ENCODE measurements around the gene KCNIP1.

The KCNIP1 gene

DNA sequence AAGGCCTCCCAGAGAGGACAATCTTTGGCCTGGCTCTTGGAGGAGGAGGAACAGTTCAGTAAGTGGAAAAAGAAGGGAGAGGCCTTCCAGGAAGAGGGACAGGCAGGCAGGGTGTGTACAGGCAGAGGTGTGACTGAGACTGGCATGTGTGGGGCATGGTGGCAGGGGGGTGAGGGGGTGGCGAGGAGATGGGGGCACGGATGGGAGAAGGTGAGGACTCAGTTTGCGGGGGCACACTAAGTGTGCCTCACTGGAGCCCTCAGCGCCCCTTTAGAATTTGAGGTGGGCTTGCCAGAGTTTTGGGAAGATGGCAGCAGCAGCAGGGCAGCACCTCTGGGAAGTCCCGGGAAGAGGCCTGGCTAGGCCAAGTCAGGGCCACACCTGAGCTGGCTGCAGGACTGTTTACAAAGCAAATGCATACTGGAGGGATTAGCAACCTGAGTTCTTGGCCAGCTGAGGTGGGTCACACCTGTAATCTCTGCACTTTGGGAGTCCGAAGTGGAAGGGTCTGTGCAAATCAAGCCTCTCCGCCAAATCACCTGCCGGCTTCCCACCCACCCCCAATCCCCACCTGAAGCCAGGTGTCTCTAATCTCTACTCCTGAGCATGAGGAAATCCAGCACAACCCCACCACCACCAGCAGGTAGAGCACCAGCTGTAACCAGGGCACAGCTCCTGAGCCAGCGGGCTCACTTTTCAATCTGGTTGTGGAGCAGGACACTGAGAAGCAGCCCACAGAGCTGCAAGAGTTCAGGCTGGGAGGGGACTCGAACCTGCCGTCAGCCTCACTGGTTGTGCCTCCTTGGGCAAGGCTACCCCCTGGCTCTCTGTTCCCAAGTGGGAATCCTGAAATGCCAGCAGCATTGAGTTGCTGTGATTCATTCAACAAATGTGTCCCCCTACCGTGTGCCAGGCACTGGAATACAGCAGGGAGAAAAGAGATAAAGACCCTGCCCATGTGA, 269.5 kb downstream of the KCNIP1 start:
- no peak overlapping the region for H3K27ac ChIP-seq
- H3K4me3 ChIP-seq = no peak overlapping the region
- TF ChIP-seq EZH2 (IDR thresholded peaks at IDR 0.05) (no peak), POLR2AphosphoS5 (IDR thresholded peaks at IDR 0.05; ENCODE audit: borderline replicate concordance, low read depth, low read length) (no peak), FOXP2 (optimal IDR thresholded peaks at IDR 0.05; ENCODE audit: control extremely low read depth, extremely low read length, insufficient read depth) (no peak)
- H3K9ac ChIP-seq (ENCODE audit: insufficient read length) = no peak overlapping the region
- H3K9me3 ChIP-seq (ENCODE audit: low read depth, low read length) = no peaks in the 10 kb centered on the region
- H3K36me3 ChIP-seq (ENCODE audit: insufficient read depth, low read length) = no peaks in the 10 kb centered on the region
- DNase-seq (ENCODE audit: low read depth, low spot score) = no peak

GRCh38 chr5:170774831-170775230, 271.0 kb downstream of the KCNIP1 start:
- no peak overlapping the region for H3K9ac ChIP-seq (ENCODE audit: insufficient read length)
- no peaks in the 10 kb centered on the region for H3K36me3 ChIP-seq (ENCODE audit: insufficient read depth, low read length)
- no peaks in the 10 kb centered on the region for H3K9me3 ChIP-seq (ENCODE audit: low read depth, low read length)
- no peak overlapping the region for H3K4me3 ChIP-seq
- no peak for DNase-seq (ENCODE audit: low read depth, low spot score)
- no peak for TF ChIP-seq EZH2 (IDR thresholded peaks at IDR 0.05)
- no peak overlapping the region for H3K27ac ChIP-seq

- DNase-seq (ENCODE audit: low read depth, low spot score) = no peak
- Histone ChIP-seq H3K9me3 (ENCODE audit: low read depth, low read length) (no peaks in the 10 kb centered on the region), H3K4me3 (no peak overlapping the region), H3K9ac (ENCODE audit: insufficient read length) (no peak overlapping the region), H3K36me3 (ENCODE audit: insufficient read depth, low read length) (no peaks in the 10 kb centered on the region), H3K27ac (no peak overlapping the region)
- TF ChIP-seq POLR2AphosphoS5 (IDR thresholded peaks at IDR 0.05; ENCODE audit: borderline replicate concordance, low read depth, low read length) (no peak), EZH2 (IDR thresholded peaks at IDR 0.05) (no peak), FOXP2 (optimal IDR thresholded peaks at IDR 0.05; ENCODE audit: control extremely low read depth, extremely low read length, insufficient read depth) (no peak)
These were observed 278.1 kb downstream of the KCNIP1 start for GRCh38 chr5:170781946-170782345.

DNA sequence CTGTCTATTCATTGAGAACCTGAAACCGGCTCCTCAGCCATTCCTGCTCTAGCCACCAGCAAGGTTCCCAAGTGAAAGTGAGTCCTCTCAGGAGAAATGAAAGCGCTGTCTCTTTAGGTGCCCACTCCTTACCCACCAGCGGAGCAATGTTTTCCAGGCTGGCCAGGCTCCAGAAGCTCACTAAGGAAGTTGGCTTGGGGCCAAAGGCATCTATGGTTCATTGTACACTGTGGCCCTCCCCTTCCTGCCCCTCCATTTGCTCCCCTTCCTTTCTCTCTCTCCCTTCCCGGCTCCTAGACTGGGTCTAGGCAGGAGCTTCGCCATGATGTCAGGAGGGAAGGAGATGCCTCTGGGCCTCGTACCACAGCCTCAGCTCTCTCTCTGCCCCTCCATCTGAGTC, 278.6 kb downstream of the KCNIP1 start:
- Histone ChIP-seq H3K36me3 (ENCODE audit: insufficient read depth, low read length) (no peaks in the 10 kb centered on the region), H3K9me3 (ENCODE audit: low read depth, low read length) (no peaks in the 10 kb centered on the region), H3K4me3 (no peak overlapping the region), H3K27ac (no peak overlapping the region), H3K9ac (ENCODE audit: insufficient read length) (no peak overlapping the region)
- DNase-seq (ENCODE audit: low read depth, low spot score) = no peak
- TF ChIP-seq POLR2AphosphoS5 (IDR thresholded peaks at IDR 0.05; ENCODE audit: borderline replicate concordance, low read depth, low read length) (no peak), EZH2 (IDR thresholded peaks at IDR 0.05) (no peak), FOXP2 (optimal IDR thresholded peaks at IDR 0.05; ENCODE audit: control extremely low read depth, extremely low read length, insufficient read depth) (no peak)

DNA sequence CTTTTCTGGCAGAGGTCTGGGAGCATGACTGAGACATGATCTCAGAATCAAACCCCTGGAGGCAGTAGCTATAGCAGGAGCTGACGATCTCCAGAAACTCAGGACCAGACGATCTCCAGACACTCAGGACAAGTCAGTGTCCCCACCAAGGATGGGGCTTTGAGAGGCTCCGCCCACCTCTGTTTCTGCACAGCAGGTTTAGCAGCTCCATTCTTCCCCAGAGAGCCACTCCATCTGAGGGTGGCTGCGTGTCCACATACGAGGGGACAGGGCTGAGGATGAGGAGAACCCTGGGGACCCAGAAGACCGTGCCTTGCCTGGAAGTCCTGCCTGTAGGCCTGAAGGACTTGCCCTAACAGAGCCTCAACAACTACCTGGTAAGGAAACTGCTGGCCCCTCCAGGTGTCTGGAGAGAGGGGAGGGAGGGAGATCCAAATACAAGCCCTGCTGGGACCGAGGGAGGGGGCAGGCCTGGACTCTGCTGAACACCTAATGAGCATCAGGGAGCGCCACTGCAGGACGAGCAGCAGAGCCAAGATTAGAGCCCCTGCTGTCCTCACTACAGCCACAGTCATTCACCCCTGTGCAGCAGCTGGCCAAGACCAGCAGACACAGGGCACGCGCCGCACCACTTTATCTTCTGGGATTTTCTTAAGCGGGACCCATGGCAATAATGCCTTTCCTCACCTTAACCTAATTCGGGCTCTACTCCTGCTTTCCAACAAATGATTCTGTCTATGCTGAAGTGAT, 279.9 kb downstream of the KCNIP1 start, which contains the start of gene GABRP:
TSS of gene GABRP (plus strand) at position 228 of the 750 bp plus-strand sequence. CDS start 4,891 bp downstream, outside the sequence.
- Histone ChIP-seq H3K9ac (ENCODE audit: insufficient read length) (no peak within 1 kb of the TSS), H3K4me3 (no peak within 1 kb of the TSS), H3K36me3 (ENCODE audit: insufficient read depth, low read length) (no peaks in the 10 kb centered on the region), H3K9me3 (ENCODE audit: low read depth, low read length) (no peaks in the 10 kb centered on the region), H3K27ac (no peak within 1 kb of the TSS)
- TF ChIP-seq POLR2AphosphoS5 (IDR thresholded peaks at IDR 0.05; ENCODE audit: borderline replicate concordance, low read depth, low read length) (no peak), EZH2 (IDR thresholded peaks at IDR 0.05) (no peak), FOXP2 (optimal IDR thresholded peaks at IDR 0.05; ENCODE audit: control extremely low read depth, extremely low read length, insufficient read depth) (no peak)
- DNase-seq (ENCODE audit: low read depth, low spot score) = no peak

- H3K9me3 ChIP-seq (ENCODE audit: low read depth, low read length) = no peaks in the 10 kb centered on the region
- H3K4me3 ChIP-seq = no peak overlapping the region
- H3K27ac ChIP-seq = no peak overlapping the region
- H3K36me3 ChIP-seq (ENCODE audit: insufficient read depth, low read length) = no peaks in the 10 kb centered on the region
- DNase-seq (ENCODE audit: low read depth, low spot score) = no peak
- H3K9ac ChIP-seq (ENCODE audit: insufficient read length) = no peak overlapping the region
- TF ChIP-seq POLR2AphosphoS5 (IDR thresholded peaks at IDR 0.05; ENCODE audit: borderline replicate concordance, low read depth, low read length) (no peak), FOXP2 (optimal IDR thresholded peaks at IDR 0.05; ENCODE audit: control extremely low read depth, extremely low read length, insufficient read depth) (no peak), EZH2 (IDR thresholded peaks at IDR 0.05) (no peak)
These were observed 281.6 kb downstream of the KCNIP1 start for GRCh38 chr5:170785416-170785815.
